ENCODE measurements around the gene SOX15. TPM values are rescaled to one million over a fixed set of nuclear protein-coding genes. Genes with fewer than 3 reads are reported as not detected.
A peak's percentile ranks its signal among the peaks of the same experiment; 100 is the strongest.

Gene SOX15
- total RNA-seq, 1 donor from 2014 or later, result 0.24 TPM

DNA sequence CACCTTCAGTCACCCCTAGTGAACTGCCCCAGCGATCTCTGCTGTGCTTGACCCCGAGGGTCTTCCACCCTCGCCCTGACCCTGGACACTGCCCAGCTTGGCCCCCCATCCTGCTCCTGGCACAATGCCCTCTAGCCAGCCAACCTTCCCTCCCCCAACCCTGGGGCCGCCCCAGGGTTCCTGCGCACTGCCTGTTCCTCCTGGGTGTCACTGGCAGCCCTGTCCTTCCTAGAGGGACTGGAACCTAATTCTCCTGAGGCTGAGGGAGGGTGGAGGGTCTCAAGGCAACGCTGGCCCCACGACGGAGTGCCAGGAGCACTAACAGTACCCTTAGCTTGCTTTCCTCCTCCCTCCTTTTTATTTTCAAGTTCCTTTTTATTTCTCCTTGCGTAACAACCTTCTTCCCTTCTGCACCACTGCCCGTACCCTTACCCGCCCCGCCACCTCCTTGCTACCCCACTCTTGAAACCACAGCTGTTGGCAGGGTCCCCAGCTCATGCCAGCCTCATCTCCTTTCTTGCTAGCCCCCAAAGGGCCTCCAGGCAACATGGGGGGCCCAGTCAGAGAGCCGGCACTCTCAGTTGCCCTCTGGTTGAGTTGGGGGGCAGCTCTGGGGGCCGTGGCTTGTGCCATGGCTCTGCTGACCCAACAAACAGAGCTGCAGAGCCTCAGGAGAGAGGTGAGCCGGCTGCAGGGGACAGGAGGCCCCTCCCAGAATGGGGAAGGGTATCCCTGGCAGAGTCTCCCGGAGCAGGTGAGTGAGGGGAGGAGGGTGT, 31.2 kb downstream of the SOX15 start, which contains the start of gene TNFSF13:
TSS of gene TNFSF13 (plus strand) at position 207 of the 776 bp plus-strand sequence. CDS start at position 497, 290 bp downstream.
- CTCF ChIA-PET, result interaction anchor here (1.0 to 6.1 kb wide), 4 partner anchors 40 to 203 kb away, joined by 3 to 364 read pairs (median 4); partner anchors contain the start of gene TMEM95
- Mint-ChIP-seq H3K4me1 (peaks cover 67% of the 10 kb centered on the region), H3K36me3 (ENCODE audit: low read depth) (peaks cover 22% of the 10 kb centered on the region), H3K9me3 (no peaks in the 10 kb centered on the region), H3K4me3 (peak within 1 kb of the TSS; percentile 84), H3K27ac (peak within 1 kb of the TSS; percentile 96), H3K27me3 (no peaks in the 10 kb centered on the region)
- DNase-seq (no peak), ATAC-seq (ENCODE audit: low read depth) (no peak)
- TF ChIP-seq, protein P1, sequence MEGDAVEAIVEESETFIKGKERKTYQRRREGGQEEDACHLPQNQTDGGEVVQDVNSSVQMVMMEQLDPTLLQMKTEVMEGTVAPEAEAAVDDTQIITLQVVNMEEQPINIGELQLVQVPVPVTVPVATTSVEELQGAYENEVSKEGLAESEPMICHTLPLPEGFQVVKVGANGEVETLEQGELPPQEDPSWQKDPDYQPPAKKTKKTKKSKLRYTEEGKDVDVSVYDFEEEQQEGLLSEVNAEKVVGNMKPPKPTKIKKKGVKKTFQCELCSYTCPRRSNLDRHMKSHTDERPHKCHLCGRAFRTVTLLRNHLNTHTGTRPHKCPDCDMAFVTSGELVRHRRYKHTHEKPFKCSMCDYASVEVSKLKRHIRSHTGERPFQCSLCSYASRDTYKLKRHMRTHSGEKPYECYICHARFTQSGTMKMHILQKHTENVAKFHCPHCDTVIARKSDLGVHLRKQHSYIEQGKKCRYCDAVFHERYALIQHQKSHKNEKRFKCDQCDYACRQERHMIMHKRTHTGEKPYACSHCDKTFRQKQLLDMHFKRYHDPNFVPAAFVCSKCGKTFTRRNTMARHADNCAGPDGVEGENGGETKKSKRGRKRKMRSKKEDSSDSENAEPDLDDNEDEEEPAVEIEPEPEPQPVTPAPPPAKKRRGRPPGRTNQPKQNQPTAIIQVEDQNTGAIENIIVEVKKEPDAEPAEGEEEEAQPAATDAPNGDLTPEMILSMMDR (IDR thresholded peaks at IDR 0.05), result no peak
- intact Hi-C loops (cut with micrococcal nuclease), result no loop called here
- POLR2A ChIA-PET, result interaction anchor here (0.6 to 7.9 kb wide), 14 partner anchors 8 to 689 kb away, joined by 3 to 98 read pairs (median 10); partner anchors contain the start of genes CD68, CTC1, MPDU1 and POLR2A

DNA sequence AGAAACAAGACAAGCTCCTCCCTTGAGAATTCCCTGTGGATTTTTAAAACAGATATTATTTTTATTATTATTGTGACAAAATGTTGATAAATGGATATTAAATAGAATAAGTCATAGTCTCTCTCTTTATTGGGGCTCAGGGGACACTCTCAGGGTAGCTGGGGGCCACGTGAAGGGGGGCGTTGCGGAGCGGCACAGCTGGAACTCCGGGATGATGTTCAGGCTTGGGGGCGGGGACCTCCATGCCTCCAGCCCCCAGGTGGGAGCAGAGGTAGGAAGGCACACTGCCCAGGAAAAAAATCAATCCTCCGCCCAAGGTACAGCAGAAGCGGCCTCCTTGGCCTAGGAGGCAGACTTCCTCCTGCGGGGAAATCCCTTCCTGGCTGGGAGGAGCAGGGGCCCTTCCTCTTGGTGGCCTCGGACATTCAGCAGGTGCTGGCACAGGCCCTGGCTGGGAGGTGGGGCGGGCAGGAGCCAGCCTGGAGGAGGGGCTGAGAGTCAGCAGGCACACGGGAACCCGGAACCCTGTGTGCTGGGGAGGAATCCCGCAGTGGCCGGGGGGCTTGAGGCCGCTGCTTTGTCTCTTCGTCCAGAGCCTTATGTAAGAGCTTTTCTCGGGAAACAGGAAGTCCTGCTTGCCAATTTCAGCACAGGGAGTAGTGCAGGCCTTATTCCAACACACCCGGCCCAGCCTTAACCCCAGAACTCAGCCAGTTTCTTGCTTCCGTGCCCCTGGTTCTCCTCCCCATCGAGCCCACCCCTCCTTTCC, 31.9 kb downstream of the SOX15 start:
- intact Hi-C loops (cut with micrococcal nuclease), result no loop called here
- Mint-ChIP-seq H3K27me3 (no peaks in the 10 kb centered on the region), H3K36me3 (ENCODE audit: low read depth) (peaks cover 21% of the 10 kb centered on the region), H3K27ac (peak overlapping the region; percentile 96), H3K4me3 (peak overlapping the region; percentile 84), H3K9me3 (no peaks in the 10 kb centered on the region), H3K4me1 (peaks cover 74% of the 10 kb centered on the region)
- ChIA-PET CTCF (interaction anchor here (1.0 to 6.1 kb wide), 5 partner anchors 31 to 202 kb away, joined by 3 to 364 read pairs (median 4); partner anchors contain the start of gene TMEM95), POLR2A (interaction anchor here (0.6 to 7.9 kb wide), 15 partner anchors 9 to 320 kb away, joined by 3 to 98 read pairs (median 8); partner anchors contain the start of genes CD68, MPDU1, POLR2A and TMEM102)
- DNase-seq, result peak; percentile 60
- TF ChIP-seq, protein P1 (IDR thresholded peaks at IDR 0.05), result no peak
- peak; percentile 32 for ATAC-seq (ENCODE audit: low read depth)

DNA sequence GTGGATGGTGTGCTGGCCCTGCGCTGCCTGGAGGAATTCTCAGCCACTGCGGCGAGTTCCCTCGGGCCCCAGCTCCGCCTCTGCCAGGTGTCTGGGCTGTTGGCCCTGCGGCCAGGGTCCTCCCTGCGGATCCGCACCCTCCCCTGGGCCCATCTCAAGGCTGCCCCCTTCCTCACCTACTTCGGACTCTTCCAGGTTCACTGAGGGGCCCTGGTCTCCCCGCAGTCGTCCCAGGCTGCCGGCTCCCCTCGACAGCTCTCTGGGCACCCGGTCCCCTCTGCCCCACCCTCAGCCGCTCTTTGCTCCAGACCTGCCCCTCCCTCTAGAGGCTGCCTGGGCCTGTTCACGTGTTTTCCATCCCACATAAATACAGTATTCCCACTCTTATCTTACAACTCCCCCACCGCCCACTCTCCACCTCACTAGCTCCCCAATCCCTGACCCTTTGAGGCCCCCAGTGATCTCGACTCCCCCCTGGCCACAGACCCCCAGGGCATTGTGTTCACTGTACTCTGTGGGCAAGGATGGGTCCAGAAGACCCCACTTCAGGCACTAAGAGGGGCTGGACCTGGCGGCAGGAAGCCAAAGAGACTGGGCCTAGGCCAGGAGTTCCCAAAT, 32.6 kb downstream of the SOX15 start:
- POLR2A ChIA-PET, result interaction anchor here (0.6 to 7.9 kb wide), 13 partner anchors 8 to 129 kb away, joined by 3 to 98 read pairs (median 13); partner anchors contain the start of genes CD68, MPDU1, POLR2A and TMEM102
- Mint-ChIP-seq H3K36me3 (ENCODE audit: low read depth) (peaks cover 14% of the 10 kb centered on the region), H3K4me3 (no peak overlapping the region), H3K9me3 (no peaks in the 10 kb centered on the region), H3K27me3 (no peaks in the 10 kb centered on the region), H3K4me1 (peaks cover 74% of the 10 kb centered on the region), H3K27ac (no peak overlapping the region)
- ATAC-seq (ENCODE audit: low read depth), result no peak
- intact Hi-C loops (cut with micrococcal nuclease), result no loop called here
- TF ChIP-seq, protein P1 (IDR thresholded peaks at IDR 0.05), result no peak
- CTCF ChIA-PET, result interaction anchor here (1.5 to 6.1 kb wide), 3 partner anchors 32 to 120 kb away, joined by 3 to 364 read pairs (median 4); no protein-coding TSS in a partner anchor
- no peak for DNase-seq

DNA sequence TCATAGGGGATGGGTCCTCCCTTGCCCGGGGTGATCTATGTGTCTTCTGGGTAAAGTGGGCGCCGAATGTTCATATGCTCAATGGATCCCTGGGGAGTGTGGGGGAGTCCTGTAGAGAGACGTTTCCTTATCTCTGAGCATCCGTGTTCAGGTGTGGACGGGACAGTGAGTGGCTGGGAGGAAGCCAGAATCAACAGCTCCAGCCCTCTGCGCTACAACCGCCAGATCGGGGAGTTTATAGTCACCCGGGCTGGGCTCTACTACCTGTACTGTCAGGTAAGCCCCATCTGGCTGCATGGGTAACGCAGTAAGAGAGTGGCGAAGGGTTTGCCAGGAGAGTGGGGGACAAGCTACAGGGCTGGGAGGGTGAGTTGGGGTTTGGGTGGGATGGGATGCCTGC, 33.3 kb downstream of the SOX15 start:
- intact Hi-C loops (cut with micrococcal nuclease), result no loop called here
- ATAC-seq (ENCODE audit: low read depth) (no peak), DNase-seq (no peak)
- no peaks in the 10 kb centered on the region for H3K27me3 Mint-ChIP-seq
- H3K4me3 Mint-ChIP-seq, result no peak overlapping the region
- H3K9me3 Mint-ChIP-seq, result no peaks in the 10 kb centered on the region
- H3K27ac Mint-ChIP-seq, result peak overlapping the region; percentile 16
- POLR2A ChIA-PET, result interaction anchor here (0.7 to 7.9 kb wide), 6 partner anchors 15 to 130 kb away, joined by 3 to 98 read pairs (median 18); partner anchors contain the start of genes POLR2A, TMEM102 and TP53
- peaks cover 13% of the 10 kb centered on the region for H3K36me3 Mint-ChIP-seq (ENCODE audit: low read depth)
- H3K4me1 Mint-ChIP-seq, result peaks cover 81% of the 10 kb centered on the region
- CTCF ChIA-PET, result interaction anchor here (1.5 to 6.1 kb wide), 2 partner anchors 33 to 38 kb away, joined by 3 to 364 read pairs; no protein-coding TSS in a partner anchor
- TF ChIP-seq, protein P1 (IDR thresholded peaks at IDR 0.05), result no peak
